ENCODE results near the gene SLC25A39. TPM values are rescaled to one million over a fixed set of nuclear protein-coding genes. Genes with fewer than 3 reads are reported as not detected.
A peak's percentile ranks its signal among the peaks of the same experiment; 100 is the strongest.

SLC25A39 gene
- total and polyA plus RNA-seq, 2 of the 13 experiments (the other 11 are each of a cell fraction or from before 2014, with no cell fraction given) = 144 to 151 TPM

GRCh38 chr17:44362949-44363612, 38.5 kb upstream of the SLC25A39 start (continued):
- TF ChIP-seq POLR2A (IDR thresholded peaks at IDR 0.05; ENCODE audit: insufficient read depth in 1 of 2, low read depth in 2 of 2, low read length in 2 of 2) = no peak
- no peak for TF ChIP-seq ZNF441 (CRISPR knock-in tag; IDR thresholded peaks at IDR 0.05; ENCODE audit: borderline replicate concordance)
- TF ChIP-seq PCBP2 (optimal IDR thresholded peaks at IDR 0.05; ENCODE audit: low read depth, low read length, poor library complexity, severe bottlenecking) = no peak
- 0 out of 2 replicates have a peak, but pooled peaks have one; percentile 37 for TF ChIP-seq ZGPAT (CRISPR knock-in tag; IDR thresholded peaks at IDR 0.05)
- TF ChIP-seq SP140L (CRISPR knock-in tag; IDR thresholded peaks at IDR 0.05; ENCODE audit: borderline replicate concordance) = no peak
- 0 out of 2 replicates have a peak, but pooled peaks have one; percentile 14 for TF ChIP-seq ZMYM4 (CRISPR knock-in tag; IDR thresholded peaks at IDR 0.05)
- TF ChIP-seq KLF11 (CRISPR knock-in tag; IDR thresholded peaks at IDR 0.05) = no peak
- no peak for TF ChIP-seq ZKSCAN8 (CRISPR knock-in tag; IDR thresholded peaks at IDR 0.05; ENCODE audit: borderline replicate concordance)
- TF ChIP-seq ZNF878 (CRISPR knock-in tag; IDR thresholded peaks at IDR 0.05) = no peak
- TF ChIP-seq AHR (CRISPR knock-in tag; IDR thresholded peaks at IDR 0.05) = no peak
- peak; percentile 40; the same call in 1 of the 2 replicates for TF ChIP-seq HDAC1 (CRISPR knock-in tag; IDR thresholded peaks at IDR 0.05)
- no peak; the same call in 1 of the 2 replicates for TF ChIP-seq ZFP91 (CRISPR knock-in tag; IDR thresholded peaks at IDR 0.05; ENCODE audit: borderline replicate concordance)
- TF ChIP-seq ZMAT5 (CRISPR knock-in tag; IDR thresholded peaks at IDR 0.05; ENCODE audit: borderline replicate concordance, low read depth) = no peak
- TF ChIP-seq TAF1 (CRISPR knock-in tag; IDR thresholded peaks at IDR 0.05) = peak; percentile 38; the same call in 1 of the 2 replicates
- no peak for TF ChIP-seq DNMT1 (CRISPR knock-in tag; IDR thresholded peaks at IDR 0.05)
